Smooth muscle cell (in vitro differentiated cells): ENCODE data around the gene POLR3A. TPM values are rescaled to one million over a fixed set of nuclear protein-coding genes. Genes with fewer than 3 reads are reported as not detected.

Experiments used
- DNase-seq: peaks from one replicate; lab custom pipeline; 2025; ENCODE audit not compliant: unreplicated experiment; lab: John Stamatoyannopoulos, UW
- H2AFZ ChIP-seq: fragments of 200-600 bp; sonication (generic); 2 replicates; pipeline ENCODE4 v1.6.0; 2016; ENCODE audit warnings: antibody characterized with exemption, low read depth, mild to moderate bottlenecking
- H3F3A ChIP-seq: fragments of 200-600 bp; sonication (generic); 2 replicates; pipeline ENCODE4 v1.6.0; 2017; ENCODE audit warnings: antibody characterized with exemption, low read depth
- H3K27ac ChIP-seq: fragments of 200-600 bp; sonication (generic); 2 replicates; pipeline ENCODE4 v1.5.1; 2016; ENCODE audit warnings: low read depth, mild to moderate bottlenecking
- H3K27me3 ChIP-seq: fragments of 200-600 bp; sonication (generic); 2 replicates; pipeline ENCODE4 v1.6.1; 2016; ENCODE audit warnings: low read depth, mild to moderate bottlenecking
- H3K36me3 ChIP-seq: fragments of 200-600 bp; sonication (generic); 2 replicates; pipeline ENCODE4 v1.5.1; 2016; ENCODE audit warnings: low read depth
- H3K4me1 ChIP-seq: fragments of 200-600 bp; sonication (generic); 2 replicates; pipeline ENCODE4 v1.5.1; 2016; ENCODE audit warnings: low read depth
- H3K4me2 ChIP-seq: fragments of 200-600 bp; sonication (generic); 2 replicates; pipeline ENCODE4 v1.6.0; 2016; ENCODE audit warnings: mild to moderate bottlenecking
- H3K4me3 ChIP-seq: fragments of 200-600 bp; sonication (generic); 2 replicates; pipeline ENCODE4 v1.5.1; 2016; ENCODE audit warnings: mild to moderate bottlenecking
- H3K79me2 ChIP-seq: fragments of 200-600 bp; sonication (generic); 2 replicates; pipeline ENCODE4 v1.6.0; 2016; ENCODE audit warnings: low read depth, mild to moderate bottlenecking
- H3K9ac ChIP-seq: fragments of 200-600 bp; sonication (generic); 2 replicates; pipeline ENCODE4 v1.6.0; 2016; ENCODE audit warnings: low read depth
- H3K9me3 ChIP-seq: fragments of 200-600 bp; sonication (generic); replicated peaks from 2 replicates; pipeline ENCODE4 v1.5.1; 2016; ENCODE audit warnings: low read depth
- H4K20me1 ChIP-seq: fragments of 200-600 bp; sonication (generic); 2 replicates; pipeline ENCODE4 v1.6.0; 2016; ENCODE audit warnings: low read depth
- WGBS: methylation state at CpG from one replicate; pipeline ENCODE4 v1.1.7; 2016; ENCODE audit warnings: low lambda C conversion rate; 5-methylcytosine and 5-hydroxymethylcytosine counted together
- polyA plus RNA-seq: library from polyadenylated mRNA; unstranded; fragments of >200 nt; fragmentation: Nextera tagmentation; extraction: Ambion mirVana; gene quantifications from 2 replicates; pipeline ENCODE4 v1.2.1, GENCODE V29; 2016
- total RNA-seq: library from RNA; depleted of rRNA; stranded (reverse); fragments of >200 nt; gene quantifications from 2 replicates; pipeline ENCODE4 v1.2.3, GENCODE V29; 2014
- TF ChIP-seq, protein P1 (sequence below): fragments of 200-600 bp; sonication (generic); IDR thresholded peaks from 2 replicates; pipeline ENCODE4 v1.5.1; 2017; ENCODE audit warnings: borderline replicate concordance, mild to moderate bottlenecking, antibody characterized with exemption; ENCODE audit not compliant: insufficient read depth, poor library complexity, severe bottlenecking

The POLR3A gene
- total and polyA plus RNA-seq, 2 experiments from 2014 or later = 13.8 to 14.9 TPM

DNA sequence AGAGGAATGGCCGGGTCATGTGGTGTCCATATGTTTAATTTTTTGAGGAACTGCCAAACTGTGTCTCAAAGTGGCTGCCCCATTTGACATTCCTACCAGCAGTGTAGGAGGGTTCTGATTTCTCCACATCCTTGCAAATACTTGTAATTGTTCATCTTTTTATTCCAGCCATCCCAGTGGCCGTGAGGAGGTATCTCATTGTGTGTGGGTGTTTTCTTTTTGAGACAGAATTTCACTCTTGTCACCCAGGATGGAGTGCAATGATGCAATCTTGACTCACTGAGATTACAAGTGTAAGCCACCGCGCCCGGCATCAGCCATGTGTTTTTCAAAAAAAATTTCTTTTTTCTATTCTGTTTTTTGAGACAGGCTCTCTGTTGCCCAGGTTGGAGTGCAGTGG is 64.0 kb downstream of the POLR3A start:
- no peaks in the 10 kb centered on the region for H3K9me3 ChIP-seq
- H2AFZ ChIP-seq = no peak overlapping the region
- H4K20me1 ChIP-seq = no peaks in the 10 kb centered on the region
- no peak overlapping the region for H3K9ac ChIP-seq
- H3K79me2 ChIP-seq = no peaks in the 10 kb centered on the region
- no peak overlapping the region for H3K4me3 ChIP-seq
- WGBS = 51% methylated on average over 5 of the region's 5 CpGs
- H3K27ac ChIP-seq = no peak overlapping the region
- H3K27me3 ChIP-seq = no peaks in the 10 kb centered on the region
- no peaks in the 10 kb centered on the region for H3K36me3 ChIP-seq
- H3K4me2 ChIP-seq = no peak overlapping the region
- no peak for DNase-seq
- H3K4me1 ChIP-seq = no peaks in the 10 kb centered on the region
- TF ChIP-seq, protein P1, sequence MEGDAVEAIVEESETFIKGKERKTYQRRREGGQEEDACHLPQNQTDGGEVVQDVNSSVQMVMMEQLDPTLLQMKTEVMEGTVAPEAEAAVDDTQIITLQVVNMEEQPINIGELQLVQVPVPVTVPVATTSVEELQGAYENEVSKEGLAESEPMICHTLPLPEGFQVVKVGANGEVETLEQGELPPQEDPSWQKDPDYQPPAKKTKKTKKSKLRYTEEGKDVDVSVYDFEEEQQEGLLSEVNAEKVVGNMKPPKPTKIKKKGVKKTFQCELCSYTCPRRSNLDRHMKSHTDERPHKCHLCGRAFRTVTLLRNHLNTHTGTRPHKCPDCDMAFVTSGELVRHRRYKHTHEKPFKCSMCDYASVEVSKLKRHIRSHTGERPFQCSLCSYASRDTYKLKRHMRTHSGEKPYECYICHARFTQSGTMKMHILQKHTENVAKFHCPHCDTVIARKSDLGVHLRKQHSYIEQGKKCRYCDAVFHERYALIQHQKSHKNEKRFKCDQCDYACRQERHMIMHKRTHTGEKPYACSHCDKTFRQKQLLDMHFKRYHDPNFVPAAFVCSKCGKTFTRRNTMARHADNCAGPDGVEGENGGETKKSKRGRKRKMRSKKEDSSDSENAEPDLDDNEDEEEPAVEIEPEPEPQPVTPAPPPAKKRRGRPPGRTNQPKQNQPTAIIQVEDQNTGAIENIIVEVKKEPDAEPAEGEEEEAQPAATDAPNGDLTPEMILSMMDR = no peak
- H3F3A ChIP-seq = no peaks in the 10 kb centered on the region

DNA sequence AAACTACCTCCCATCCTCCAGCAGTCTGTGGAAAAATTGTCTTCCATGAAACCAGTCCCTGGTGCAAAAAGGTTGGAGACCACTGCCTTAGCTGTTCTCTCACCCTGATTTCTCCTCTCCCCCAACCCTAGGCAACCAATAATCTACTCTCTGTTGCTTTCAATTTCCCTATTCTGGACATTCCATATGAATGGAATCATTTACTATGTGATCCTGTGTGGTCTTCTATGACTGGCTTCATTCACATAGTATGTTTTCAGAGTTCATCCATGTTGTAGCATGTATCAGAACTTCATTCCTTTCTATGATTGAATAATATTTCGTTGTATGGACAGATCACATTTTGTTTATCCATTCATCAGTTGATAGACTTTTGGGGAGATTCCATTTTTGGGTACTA is 64.5 kb downstream of the POLR3A start:
- Histone ChIP-seq H3K9me3 (no peaks in the 10 kb centered on the region), H3F3A (no peaks in the 10 kb centered on the region), H3K79me2 (no peaks in the 10 kb centered on the region), H3K27me3 (no peaks in the 10 kb centered on the region), H3K36me3 (no peaks in the 10 kb centered on the region), H3K4me1 (no peaks in the 10 kb centered on the region), H3K4me2 (no peak overlapping the region), H3K9ac (no peak overlapping the region), H3K27ac (no peak overlapping the region), H2AFZ (no peak overlapping the region), H3K4me3 (no peak overlapping the region), H4K20me1 (no peaks in the 10 kb centered on the region)
- TF ChIP-seq, protein P1 = no peak
- WGBS = 97% methylated on average over 1 of the region's 1 CpG
- DNase-seq = no peak

DNA sequence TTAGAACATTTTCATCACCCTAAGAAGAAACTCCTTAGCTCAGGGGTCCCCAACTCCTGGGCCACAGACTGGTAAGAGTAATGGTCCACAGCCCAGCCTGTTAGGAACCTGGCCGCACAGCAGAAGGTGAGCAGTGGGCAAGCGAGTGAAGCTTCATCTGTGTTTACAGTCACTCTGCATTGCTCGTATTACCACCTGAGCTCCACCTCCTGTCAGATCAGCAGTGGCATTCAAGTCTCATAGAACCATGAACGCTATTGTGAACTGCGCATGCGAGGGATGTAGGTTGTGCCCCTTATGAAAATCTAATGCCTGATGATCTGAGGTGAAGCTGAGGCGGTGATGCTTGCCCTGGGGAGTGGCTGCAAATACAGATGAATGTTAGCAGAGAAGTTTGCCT is 65.4 kb downstream of the POLR3A start:
- Histone ChIP-seq H2AFZ (no peak overlapping the region), H3F3A (no peaks in the 10 kb centered on the region), H3K4me2 (no peak overlapping the region), H3K27me3 (no peaks in the 10 kb centered on the region), H3K9ac (no peak overlapping the region), H3K36me3 (no peaks in the 10 kb centered on the region), H3K4me1 (no peaks in the 10 kb centered on the region), H3K79me2 (no peaks in the 10 kb centered on the region), H4K20me1 (no peaks in the 10 kb centered on the region), H3K9me3 (no peaks in the 10 kb centered on the region), H3K4me3 (no peak overlapping the region), H3K27ac (no peak overlapping the region)
- TF ChIP-seq, protein P1 = no peak
- 96% methylated on average over 7 of the region's 7 CpGs for WGBS
- no peak for DNase-seq

DNA sequence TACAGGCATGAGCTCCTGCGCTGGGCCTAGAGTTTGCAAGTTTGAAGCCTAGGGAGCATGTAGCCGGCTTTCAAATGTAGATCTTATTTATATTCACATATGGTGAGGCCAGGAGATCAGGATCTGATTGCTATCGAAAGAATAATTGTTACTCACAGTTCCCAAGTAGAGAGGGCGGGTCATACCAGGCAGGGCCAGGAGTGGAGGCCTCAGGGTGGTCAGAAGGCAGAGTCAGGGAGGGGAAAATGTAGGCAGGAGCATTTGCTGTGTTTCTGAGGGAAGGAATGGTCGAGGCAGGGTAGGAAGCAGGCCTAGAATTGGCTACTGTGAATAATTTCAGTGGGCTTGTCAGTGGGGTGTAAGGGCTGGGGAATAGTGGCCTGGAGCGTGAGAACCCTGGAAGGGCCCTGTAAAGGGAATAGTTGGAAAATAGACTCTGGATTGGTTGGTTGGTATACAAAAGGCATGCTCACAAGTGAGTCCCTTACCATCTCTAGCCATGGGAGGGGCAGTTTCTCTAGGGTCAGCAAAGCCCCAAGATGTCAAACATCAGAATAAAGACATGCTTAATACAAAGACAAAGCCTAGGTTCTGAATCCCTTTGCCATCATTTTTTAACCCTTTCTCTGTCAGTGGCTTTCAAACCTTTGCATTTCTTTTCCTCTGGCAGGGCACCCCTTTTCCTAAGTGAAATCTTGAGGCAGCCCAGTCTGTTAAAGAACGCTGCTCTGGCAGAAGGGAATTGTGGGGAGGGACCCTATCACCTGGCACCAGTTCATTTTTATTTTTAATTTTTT is 66.8 kb downstream of the POLR3A start:
- no peak overlapping the region for H3K27ac ChIP-seq
- no peaks in the 10 kb centered on the region for H3K79me2 ChIP-seq
- no peaks in the 10 kb centered on the region for H3F3A ChIP-seq
- no peaks in the 10 kb centered on the region for H4K20me1 ChIP-seq
- no peak overlapping the region for H3K9ac ChIP-seq
- no peaks in the 10 kb centered on the region for H3K36me3 ChIP-seq
- no peaks in the 10 kb centered on the region for H3K9me3 ChIP-seq
- TF ChIP-seq, protein P1 = no peak
- H3K27me3 ChIP-seq = no peaks in the 10 kb centered on the region
- no peak overlapping the region for H2AFZ ChIP-seq
- H3K4me3 ChIP-seq = no peak overlapping the region
- DNase-seq = no peak
- no peak overlapping the region for H3K4me2 ChIP-seq
- H3K4me1 ChIP-seq = no peaks in the 10 kb centered on the region
- 83% methylated on average over 7 of the region's 7 CpGs for WGBS
